A673 (cell line): Measurements from ENCODE around the gene CIBAR2.

Source experiments
- CTCF ChIP-seq: fragments of 300-800, 200-600 bp; sonication (generic); conservative IDR thresholded peaks from 2 replicates; pipeline ENCODE4 v1.5.1; 2017; ENCODE audit warnings: low read depth, mild to moderate bottlenecking, antibody characterized with exemption, low read length, moderate library complexity, mixed read lengths
- EZH2 ChIP-seq: fragments of 200-600 bp; sonication (generic); IDR thresholded peaks from 2 replicates; pipeline ENCODE4 v1.6.1; 2017; ENCODE audit warnings: borderline replicate concordance, low read depth, mild to moderate bottlenecking, mixed read lengths, antibody characterized with exemption, low read length; ENCODE audit not compliant: poor library complexity, severe bottlenecking

DNA sequence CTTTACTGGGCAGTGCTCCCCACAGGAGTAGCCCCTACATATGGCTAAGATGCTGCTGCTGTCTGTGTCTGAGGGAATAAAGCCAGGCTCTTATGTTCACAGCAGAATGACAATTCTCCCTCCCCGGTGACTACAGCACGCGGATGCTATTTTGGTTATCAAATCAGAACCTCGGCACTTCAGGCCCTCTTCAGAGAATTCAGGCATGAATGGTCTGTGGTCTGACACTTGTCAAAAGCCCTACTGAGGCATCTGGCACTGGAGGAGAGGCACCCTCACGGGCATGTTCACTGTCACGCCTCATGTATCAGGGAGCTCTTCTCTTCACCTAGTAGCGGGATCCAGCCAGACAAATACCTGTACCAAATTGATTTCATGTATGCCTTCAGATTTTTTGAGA is 54.3 kb downstream of the CIBAR2 start:
- TF ChIP-seq CTCF (no peak), EZH2 (no peak)
